NCI-H69 (cell line): ENCODE results near the gene ACTN2.

Experiments used
- DNase-seq: peaks from one replicate; lab custom pipeline; 2025; lab: John Stamatoyannopoulos, UW

Gene ACTN2

GRCh38 chr1:236774926-236775325 is 88.6 kb downstream of the ACTN2 start:
- peak; percentile 44 for DNase-seq

GRCh38 chr1:236779312-236779711 is 93.0 kb downstream of the ACTN2 start:
- DNase-seq = no peak

- DNase-seq = no peak
Measured at GRCh38 chr1:236785477-236785876, 99.2 kb downstream of the ACTN2 start.

GRCh38 chr1:236786453-236786852 is 100.2 kb downstream of the ACTN2 start:
- no peak for DNase-seq

GRCh38 chr1:236794585-236795034 is 108.3 kb downstream of the ACTN2 start:
- no peak for DNase-seq

- DNase-seq = peak; percentile 100
Measured at GRCh38 chr1:236795035-236795756, 108.9 kb downstream of the ACTN2 start, which contains the start of gene MTR. Gene MTR (plus strand): TSS chr1:236795292. CDS start chr1:236795704, 412 bp downstream.

- DNase-seq = no peak
Measured at GRCh38 chr1:236795757-236796667, 109.7 kb downstream of the ACTN2 start.

- no peak for DNase-seq
Measured at GRCh38 chr1:236799001-236799400, 112.7 kb downstream of the ACTN2 start.

GRCh38 chr1:236800002-236800620 is 113.8 kb downstream of the ACTN2 start:
- no peak for DNase-seq

GRCh38 chr1:236800623-236801022 is 114.3 kb downstream of the ACTN2 start:
- DNase-seq = no peak

- no peak for DNase-seq
Measured at GRCh38 chr1:236802264-236802663, 116.0 kb downstream of the ACTN2 start.

- DNase-seq = no peak
Measured at GRCh38 chr1:236806634-236807033, 120.3 kb downstream of the ACTN2 start.

- no peak for DNase-seq
Measured at GRCh38 chr1:236808005-236808404, 121.7 kb downstream of the ACTN2 start.

- peak; percentile 71 for DNase-seq
Measured at GRCh38 chr1:236808564-236809130, 122.3 kb downstream of the ACTN2 start.

GRCh38 chr1:236809148-236809547 is 122.8 kb downstream of the ACTN2 start:
- DNase-seq = peak; percentile 72

- no peak for DNase-seq
Measured at GRCh38 chr1:236810018-236810417, 123.7 kb downstream of the ACTN2 start.

- DNase-seq = no peak
Measured at GRCh38 chr1:236812334-236813030, 126.2 kb downstream of the ACTN2 start.
